Kidney tubule cell (primary cell): Measurements from ENCODE around the gene SSTR5.
"Not testable (repeated sequence)": the region's sequence is repeated elsewhere in the genome, so short reads cannot be mapped to it uniquely, and the experiment has no call there.

Experiments used
- DNase-seq: peaks from one replicate; pipeline ENCODE4 v3.0.0-alpha.2; 2018; ENCODE audit warnings: low spot score

The SSTR5 gene

DNA sequence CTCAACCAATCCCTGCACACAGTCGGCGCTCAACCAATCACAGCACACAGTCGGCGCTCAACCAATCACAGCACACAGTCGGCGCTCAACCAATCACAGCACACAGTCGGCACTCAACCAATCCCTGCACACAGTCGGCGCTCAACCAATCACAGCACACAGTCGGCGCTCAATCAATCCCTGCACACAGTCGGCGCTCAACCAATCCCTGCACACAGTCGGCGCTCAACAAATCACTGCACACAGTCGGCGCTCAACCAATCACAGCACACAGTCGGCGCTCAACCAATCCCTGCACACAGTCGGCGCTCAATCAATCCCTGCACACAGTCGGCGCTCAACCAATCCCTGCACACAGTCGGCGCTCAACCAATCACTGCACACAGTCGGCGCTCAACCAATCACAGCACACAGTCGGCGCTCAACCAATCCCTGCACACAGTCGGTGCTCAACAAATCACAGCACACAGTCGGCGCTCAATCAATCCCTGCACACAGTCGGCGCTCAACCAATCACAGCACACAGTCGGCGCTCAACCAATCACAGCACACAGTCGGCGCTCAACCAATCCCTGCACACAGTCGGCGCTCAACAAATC lies 20.2 kb downstream of the SSTR5 start:
- DNase-seq = not testable (repeated sequence)

- no peak for DNase-seq
Measured at GRCh38 chr16:1093284-1094123, 21.0 kb downstream of the SSTR5 start.

- no peak for DNase-seq
Measured at GRCh38 chr16:1094124-1094479, 21.6 kb downstream of the SSTR5 start.

DNA sequence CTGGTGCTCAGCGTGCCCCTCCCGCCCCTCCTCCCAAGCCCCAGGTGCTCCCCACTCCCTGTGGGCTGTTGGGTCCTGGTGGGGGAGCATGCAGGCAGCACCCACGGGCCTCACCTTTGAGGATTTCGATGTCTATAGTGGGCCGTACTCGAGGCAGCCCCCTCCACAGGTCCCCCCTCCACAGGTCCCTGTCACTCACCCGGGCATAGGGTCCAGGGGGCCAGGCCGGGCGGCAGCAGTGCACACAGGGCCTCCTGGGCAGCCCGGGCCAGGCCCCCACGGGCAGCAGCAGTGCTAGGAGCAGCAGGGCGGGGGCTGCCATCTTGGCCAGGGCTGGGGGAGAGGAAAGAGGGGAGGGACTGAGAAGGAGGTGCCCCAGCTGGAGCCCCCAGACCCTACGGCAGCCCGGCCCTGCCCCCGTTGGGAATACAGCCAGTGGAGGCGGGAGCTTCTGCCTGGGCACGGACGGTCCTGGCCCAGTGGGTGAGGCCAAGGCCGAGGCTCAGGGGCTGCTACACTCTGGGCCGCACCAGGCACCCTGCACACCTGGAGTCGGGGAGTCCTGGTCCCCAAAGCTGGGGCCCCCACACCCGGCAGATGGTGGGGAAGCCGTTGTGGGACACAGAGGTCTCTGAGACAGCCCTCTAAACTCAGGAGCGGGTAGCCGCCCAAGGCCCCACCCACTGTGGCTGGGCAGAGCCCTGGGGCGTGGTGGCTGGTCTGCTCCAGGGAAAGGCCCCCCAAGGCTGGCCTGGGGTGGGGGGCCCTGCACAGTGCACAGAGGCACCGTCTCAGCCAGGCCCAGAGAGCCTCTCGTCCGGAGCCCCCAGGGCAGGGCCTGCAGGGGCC lies 22.3 kb downstream of the SSTR5 start:
- no peak for DNase-seq

DNA sequence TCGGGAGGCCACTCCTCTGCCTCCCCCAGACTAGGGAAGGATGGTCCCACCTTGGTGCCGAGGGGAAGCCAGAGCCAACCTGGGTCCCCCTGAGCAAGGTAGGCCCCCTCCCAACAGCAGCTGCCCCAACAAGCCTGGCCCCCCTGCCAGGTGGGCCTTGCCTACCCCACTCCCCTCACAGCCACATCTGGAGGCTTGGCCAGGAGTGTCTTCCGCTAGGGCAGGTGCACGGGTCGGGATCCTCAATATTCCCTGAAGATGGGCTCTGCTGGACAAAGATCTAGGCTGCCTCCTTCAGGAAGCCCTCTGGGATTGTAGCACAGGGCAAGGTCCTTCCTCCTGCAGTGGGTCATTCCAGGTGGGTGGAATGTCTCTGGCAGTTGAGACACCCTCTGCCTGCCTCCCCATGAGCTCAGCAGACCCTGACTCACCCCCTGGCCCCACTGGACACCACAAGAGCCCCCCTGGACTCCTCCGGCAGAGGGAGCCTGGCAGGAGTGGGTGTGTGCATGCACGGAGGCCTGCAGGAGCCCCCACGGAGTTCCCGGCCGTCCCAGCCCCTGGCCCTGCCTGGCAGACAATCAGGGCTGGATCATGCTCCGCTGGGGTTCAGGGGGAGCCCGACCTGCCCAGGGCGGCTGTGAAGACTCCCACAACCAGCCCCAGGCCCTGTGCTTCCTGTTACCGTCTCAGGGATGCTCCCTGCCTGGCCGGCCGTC lies 23.1 kb downstream of the SSTR5 start:
- DNase-seq = no peak

- no peak for DNase-seq
Measured at GRCh38 chr16:1096169-1097082, 23.9 kb downstream of the SSTR5 start, which contains the start of gene C1QTNF8. Gene C1QTNF8, minus strand, starts transcription at chr16:1096244. Its CDS starts 1,322 bp downstream, at chr16:1094922.

DNA sequence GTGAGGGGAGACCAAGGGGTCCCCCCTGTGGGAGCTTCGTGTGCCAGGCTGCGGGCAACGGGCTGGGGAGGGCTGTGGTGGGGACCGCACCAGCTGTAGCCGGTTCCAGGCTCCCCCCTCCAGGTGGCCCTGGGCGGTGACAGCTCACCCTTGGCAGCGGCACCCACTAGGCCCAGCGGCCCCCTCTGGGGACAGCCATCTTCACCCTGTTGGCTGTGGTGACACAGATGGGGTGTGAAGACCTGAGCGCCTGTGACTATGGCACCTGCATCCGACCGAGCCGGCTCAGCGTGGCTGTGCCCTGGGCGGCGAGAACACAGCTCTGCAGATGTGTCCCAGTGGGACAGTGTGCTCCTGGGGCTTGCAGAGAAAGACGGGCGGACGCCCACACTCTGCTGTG lies 24.6 kb downstream of the SSTR5 start:
- DNase-seq = no peak

GRCh38 chr16:1097800-1098199 lies 25.3 kb downstream of the SSTR5 start:
- peak; percentile 41 for DNase-seq

DNA sequence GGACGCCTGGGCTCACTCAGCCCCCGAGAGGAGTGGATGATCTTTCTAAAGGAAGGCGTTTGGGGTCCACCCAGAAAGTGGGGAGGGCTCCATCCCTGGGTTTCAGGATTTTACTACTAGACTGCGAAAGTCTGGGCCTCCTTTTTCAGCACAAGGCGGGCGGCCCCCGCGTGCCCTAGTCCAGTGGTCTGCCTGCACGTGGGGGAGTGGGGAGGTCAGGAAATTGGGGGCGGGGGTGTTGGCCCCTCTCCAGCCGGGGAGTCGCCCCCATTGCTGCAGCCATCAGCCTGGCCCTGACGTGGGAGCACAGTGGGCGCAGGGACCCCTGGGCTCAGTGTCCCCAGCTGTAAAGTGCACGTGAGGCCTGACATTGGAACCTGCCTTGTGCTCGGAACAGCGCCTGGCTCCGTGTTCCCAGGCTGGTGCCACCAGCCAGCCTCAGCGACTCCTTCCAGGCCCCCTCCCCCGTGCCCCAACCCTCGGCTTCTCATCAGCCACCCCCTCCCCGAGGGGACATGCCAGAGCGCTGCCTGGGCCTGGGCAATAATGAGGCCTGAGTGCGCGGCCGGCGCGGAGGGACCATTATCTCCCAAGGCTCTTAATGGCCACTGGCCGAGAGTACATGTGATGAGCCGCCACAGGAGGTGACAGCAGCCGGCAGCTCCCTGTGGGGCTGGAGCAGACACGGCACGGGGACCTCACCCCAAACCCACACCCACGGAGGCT lies 25.9 kb downstream of the SSTR5 start:
- no peak for DNase-seq

DNA sequence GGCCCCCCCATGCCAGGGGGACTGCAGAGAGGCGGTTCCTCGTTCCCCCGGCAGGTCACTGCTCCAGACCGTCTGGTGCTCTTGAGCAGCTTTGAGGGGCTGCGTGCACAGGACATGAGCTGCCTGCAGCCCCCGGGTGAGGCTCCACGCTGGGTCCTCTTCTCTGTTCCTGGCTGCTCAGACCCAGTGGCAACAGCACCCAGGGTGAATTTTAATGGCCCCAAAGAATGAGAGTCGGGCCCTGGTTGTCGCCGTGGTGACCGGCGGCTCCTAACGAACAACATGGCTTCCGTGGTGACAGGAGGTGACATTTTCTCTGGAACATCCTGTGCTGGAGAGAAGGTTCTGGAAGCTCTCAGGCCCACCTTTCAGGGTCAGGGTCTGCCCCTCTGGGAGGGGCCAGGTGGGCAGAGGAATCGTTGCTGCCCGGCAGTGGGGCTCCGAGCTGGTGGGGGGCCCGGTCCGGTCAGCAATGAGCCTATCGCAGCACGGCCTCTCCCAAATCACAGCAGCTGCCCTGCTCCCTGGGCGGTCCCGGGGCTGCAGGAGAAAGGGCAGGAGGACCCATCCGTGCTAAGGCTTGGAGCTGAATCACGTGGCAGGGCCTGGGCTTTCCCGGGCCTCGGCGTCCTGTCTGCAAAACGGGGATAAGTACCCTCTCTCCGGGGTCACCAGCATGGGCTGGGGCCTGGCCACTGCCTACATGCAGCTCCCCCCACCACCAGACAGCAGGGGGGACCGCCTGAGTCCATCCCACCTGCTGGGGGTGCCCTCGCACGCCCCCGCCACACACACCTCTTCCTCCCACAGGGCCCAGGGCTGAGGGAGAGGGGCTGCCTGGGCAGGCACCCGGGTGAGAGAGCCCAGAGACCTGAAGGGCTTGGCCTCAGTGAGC lies 26.9 kb downstream of the SSTR5 start:
- no peak for DNase-seq

DNA sequence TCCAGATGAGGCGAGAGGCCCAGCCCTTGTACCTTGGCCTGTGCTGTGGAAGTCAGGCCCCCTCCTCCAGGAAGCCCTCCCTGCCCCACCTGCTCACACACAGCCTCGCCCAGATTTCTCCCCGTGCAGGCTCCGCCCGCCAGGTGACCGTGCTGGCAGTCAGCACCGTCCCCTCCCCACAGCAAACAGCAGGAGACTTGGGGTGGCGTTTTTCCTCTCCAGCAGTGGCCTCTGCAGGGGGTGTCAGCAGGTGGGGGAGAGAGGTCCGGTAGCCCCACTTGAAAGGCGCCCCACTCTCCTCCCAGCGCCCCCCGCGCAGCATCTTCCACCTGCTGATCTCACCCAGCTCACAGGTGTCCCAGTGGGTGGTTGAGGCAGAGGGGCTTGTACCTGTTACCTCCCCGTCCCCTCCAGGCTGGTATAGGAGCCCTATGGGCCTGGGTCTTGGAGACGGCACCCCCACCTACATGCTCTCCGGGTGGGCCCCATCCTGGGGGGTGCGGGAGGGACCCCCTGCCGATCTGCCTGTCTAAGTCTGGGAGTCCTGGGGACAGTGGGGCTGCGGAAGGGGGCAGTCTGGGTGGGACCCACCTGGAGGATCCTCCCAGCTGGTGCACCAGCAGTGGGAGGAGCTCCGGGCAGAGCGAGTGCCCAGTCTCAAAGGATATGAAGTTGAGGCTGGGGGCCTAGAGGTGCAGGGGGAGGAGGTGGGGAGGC lies 27.7 kb downstream of the SSTR5 start:
- DNase-seq = no peak

DNA sequence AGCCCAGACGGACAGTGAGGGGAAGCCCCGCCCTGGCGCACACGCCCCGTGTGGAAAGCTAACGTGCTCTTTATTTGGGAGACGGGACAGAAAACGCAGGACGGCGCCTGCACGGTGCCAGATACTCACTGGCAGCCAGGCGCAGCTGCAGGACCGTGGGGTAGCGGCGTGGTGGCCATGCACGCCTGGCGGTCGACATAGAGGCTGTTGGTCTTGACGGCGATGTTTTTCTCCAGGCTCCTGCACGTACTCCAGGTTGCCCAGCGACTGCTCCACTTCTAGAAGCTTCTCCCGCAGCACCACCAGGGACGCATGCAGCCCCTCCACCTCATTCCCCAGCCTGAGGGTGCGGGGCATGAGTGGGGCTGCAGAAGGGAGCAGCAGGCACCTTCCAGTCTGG lies 28.6 kb downstream of the SSTR5 start:
- no peak for DNase-seq

- no peak for DNase-seq
Measured at GRCh38 chr16:1101573-1102332, 29.2 kb downstream of the SSTR5 start.

- DNase-seq = no peak
Measured at GRCh38 chr16:1102333-1102700, 29.8 kb downstream of the SSTR5 start.

GRCh38 chr16:1102921-1103635 lies 30.5 kb downstream of the SSTR5 start:
- DNase-seq = peak; percentile 34

DNA sequence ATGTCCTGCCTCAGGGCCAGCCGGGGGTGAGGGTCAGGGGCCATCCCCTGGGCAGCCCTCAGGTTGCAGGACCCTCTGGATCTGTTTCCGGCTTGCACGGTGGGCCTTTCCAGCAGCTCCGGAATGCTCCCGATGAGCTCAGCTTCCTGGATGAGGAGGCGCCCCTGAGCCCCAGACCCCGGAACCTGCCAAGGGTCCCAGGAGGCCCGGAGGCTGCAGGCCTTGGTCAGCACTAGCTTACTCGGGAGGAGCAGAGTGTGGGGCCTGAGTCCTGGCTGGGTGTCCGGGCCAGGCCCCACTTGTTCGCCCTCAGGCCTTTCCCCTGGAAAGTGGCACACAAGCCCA lies 31.1 kb downstream of the SSTR5 start:
- DNase-seq = no peak

DNA sequence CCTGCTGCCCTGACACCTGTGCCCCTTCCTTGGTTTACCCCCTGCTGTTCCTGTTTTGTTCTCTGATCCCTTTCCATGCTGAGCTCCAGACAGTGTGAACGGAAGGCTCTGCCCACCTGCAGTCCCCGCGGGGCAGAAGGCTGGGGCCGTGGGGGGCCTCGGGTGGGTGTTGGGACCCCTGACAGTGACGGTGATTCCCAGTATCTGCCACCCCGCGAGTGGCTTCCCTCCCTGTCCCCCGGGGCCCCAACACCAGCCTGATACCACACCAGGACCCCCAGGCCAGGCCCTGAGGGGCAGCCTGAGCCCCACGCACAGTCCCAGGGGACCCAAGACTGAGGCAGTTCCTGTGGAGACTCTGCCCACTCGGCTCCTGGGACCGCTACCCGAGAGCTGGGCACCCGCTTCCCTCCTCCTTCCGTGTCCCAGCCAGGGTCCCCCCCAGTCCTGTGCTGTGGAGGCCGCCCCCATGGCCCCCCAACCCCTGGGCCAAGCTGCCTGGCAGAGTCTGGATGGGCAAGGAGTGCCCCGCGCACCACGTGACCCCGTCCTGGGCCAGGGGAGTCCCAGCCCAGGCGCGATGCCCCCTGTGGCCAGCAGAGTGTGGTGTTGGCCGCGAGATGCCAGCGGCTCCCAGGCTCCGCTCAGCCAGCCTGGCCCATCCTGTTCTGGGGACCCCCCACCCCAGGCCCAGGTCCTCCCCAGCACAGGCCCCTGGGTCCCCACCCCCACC lies 33.5 kb downstream of the SSTR5 start:
- DNase-seq = peak; percentile 60
